ENCODE measurements around the gene LYST. TPM values are rescaled to one million over a fixed set of nuclear protein-coding genes. Genes with fewer than 3 reads are reported as not detected.

The LYST gene
- total RNA-seq, 1 donor from 2014 or later, result 7.2 TPM

DNA sequence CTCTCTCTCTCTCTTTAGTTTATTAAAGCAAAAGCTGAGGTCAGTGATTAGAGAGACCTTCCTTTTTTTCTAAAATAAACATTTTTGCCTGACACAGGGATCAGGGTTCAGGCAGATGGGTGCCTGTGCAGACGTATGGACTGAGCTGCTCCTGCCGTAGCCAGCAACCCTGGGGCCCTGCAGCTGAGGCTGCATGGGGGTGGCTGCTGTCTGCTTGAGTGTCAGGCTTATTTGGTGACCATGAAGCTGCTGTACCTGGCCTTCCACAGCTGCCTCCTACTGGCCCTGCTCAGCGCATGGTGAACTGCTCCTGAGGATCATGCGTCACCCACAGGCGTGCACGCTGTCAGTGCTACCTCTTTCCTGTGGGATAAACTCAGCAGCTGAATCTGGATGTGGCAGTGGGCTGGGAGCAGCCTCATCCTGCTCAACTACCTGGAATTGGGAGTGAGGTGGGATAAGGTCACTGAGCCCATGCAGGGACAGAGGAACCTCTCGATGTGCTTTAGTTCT lies 252.2 kb downstream of the LYST start:
- TF ChIP-seq, protein P1, sequence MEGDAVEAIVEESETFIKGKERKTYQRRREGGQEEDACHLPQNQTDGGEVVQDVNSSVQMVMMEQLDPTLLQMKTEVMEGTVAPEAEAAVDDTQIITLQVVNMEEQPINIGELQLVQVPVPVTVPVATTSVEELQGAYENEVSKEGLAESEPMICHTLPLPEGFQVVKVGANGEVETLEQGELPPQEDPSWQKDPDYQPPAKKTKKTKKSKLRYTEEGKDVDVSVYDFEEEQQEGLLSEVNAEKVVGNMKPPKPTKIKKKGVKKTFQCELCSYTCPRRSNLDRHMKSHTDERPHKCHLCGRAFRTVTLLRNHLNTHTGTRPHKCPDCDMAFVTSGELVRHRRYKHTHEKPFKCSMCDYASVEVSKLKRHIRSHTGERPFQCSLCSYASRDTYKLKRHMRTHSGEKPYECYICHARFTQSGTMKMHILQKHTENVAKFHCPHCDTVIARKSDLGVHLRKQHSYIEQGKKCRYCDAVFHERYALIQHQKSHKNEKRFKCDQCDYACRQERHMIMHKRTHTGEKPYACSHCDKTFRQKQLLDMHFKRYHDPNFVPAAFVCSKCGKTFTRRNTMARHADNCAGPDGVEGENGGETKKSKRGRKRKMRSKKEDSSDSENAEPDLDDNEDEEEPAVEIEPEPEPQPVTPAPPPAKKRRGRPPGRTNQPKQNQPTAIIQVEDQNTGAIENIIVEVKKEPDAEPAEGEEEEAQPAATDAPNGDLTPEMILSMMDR (IDR thresholded peaks at IDR 0.05; ENCODE audit: unreplicated experiment), result no peak
- Mint-ChIP-seq H3K27ac (no peak overlapping the region), H3K9me3 (no peaks in the 10 kb centered on the region), H3K27me3 (ENCODE audit: low read depth) (no peaks in the 10 kb centered on the region), H3K4me1 (peaks cover 10% of the 10 kb centered on the region), H3K4me3 (no peak overlapping the region), H3K36me3 (no peaks in the 10 kb centered on the region)
- DNase-seq (ENCODE audit: low spot score in 2 of 2, unreplicated experiment in 2 of 2), result no peak

DNA sequence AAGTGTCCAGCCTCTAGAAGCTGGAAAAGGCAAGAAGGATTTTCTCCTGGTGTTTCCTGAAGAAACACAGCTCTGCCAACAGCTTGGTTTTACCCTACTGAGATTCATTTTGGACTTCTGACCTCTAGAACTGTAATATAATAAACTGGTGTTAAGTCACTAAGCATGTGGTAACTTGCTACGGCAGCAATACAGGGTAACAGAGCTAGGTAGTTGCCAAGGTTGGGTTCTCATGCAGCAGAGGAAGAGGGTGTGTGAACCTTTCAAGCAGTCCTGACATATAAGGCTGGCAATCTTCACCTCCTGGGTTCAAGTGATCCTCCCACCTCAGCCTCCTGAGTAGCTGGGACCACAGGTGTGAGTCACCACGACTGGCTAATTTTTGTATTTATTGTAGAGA lies 253.1 kb downstream of the LYST start:
- no peaks in the 10 kb centered on the region for H3K36me3 Mint-ChIP-seq
- no peak overlapping the region for H3K27ac Mint-ChIP-seq
- H3K4me3 Mint-ChIP-seq, result no peak overlapping the region
- peaks cover 10% of the 10 kb centered on the region for H3K4me1 Mint-ChIP-seq
- DNase-seq (ENCODE audit: low spot score in 2 of 2, unreplicated experiment in 2 of 2), result no peak
- no peaks in the 10 kb centered on the region for H3K27me3 Mint-ChIP-seq (ENCODE audit: low read depth)
- H3K9me3 Mint-ChIP-seq, result no peaks in the 10 kb centered on the region
- TF ChIP-seq, protein P1 (IDR thresholded peaks at IDR 0.05; ENCODE audit: unreplicated experiment), result no peak

DNA sequence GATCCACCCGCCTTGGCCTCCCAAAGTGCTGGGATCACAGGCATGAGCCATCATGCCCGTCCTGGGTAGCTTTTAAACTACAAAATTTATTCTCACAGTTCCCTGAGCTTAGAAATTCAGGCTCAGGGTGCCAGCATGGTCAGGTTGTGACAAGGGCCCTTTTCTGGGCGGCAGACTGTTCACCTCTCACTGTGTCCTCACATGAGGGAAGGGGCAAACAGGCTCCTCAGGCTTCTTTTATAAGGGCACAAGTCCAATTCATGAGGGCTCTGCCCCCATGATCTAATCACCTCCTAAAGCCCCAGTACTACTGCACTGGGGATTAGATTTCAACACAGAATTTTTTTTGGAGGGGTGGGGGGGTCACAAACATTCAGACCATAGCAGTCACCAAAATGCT lies 253.9 kb downstream of the LYST start:
- no peaks in the 10 kb centered on the region for H3K27me3 Mint-ChIP-seq (ENCODE audit: low read depth)
- H3K9me3 Mint-ChIP-seq, result no peaks in the 10 kb centered on the region
- H3K4me1 Mint-ChIP-seq, result peaks cover 3% of the 10 kb centered on the region
- no peak overlapping the region for H3K27ac Mint-ChIP-seq
- DNase-seq (ENCODE audit: low spot score in 2 of 2, unreplicated experiment in 2 of 2), result no peak
- no peaks in the 10 kb centered on the region for H3K36me3 Mint-ChIP-seq
- TF ChIP-seq, protein P1 (IDR thresholded peaks at IDR 0.05; ENCODE audit: unreplicated experiment), result no peak
- H3K4me3 Mint-ChIP-seq, result no peak overlapping the region

Small RNA genes lying within 50 kb of the gene (microRNA-seq; reads per million reads assigned to microRNA genes)
- gene MIR1537, result not detected

Other genes starting within 250 kb of the LYST start
- 2.6 to 3.2 TPM (median 2.9 TPM) in 3 replicates for gene GNG4, start 217.1 kb downstream of the LYST start, total RNA-seq
- 42.4 to 45.5 TPM (median 45.0 TPM) in 3 replicates for gene NID1, start 198.2 kb upstream of the LYST start, total RNA-seq

Measured in mesothelial cell of epicardium (in vitro differentiated cells).